ENCODE measurements around the gene SAMSN1.

GRCh38 chr21:14585122-14585521 lies 39.0 kb upstream of the SAMSN1 start:
- TF ChIP-seq CTCF (conservative IDR thresholded peaks at IDR 0.05; ENCODE audit: low read length) (no peak), EZH2phosphoT487 (IDR thresholded peaks at IDR 0.05; ENCODE audit: borderline replicate concordance, low read depth, low read length) (no peak)

Data from OCI-LY7 (cell line).